GM12873 (cell line): ENCODE measurements around the gene CUZD1.

ENCODE experiments used
- CTCF ChIP-seq: IDR thresholded peaks from 2 replicates; pipeline ENCODE4 v1.5.1; 2012; ENCODE audit warnings: low read depth, mild to moderate bottlenecking, moderate library complexity, low read length, control low read depth; ENCODE audit not compliant: insufficient read depth; ENCODE audit errors: missing control alignments

Gene CUZD1

GRCh38 chr10:122830965-122831353 is 14.7 kb downstream of the CUZD1 start:
- TF ChIP-seq CTCF, result no peak

- no peak for TF ChIP-seq CTCF
Measured at GRCh38 chr10:122830273-122830964, 15.2 kb downstream of the CUZD1 start.

GRCh38 chr10:122829454-122829853 is 16.2 kb downstream of the CUZD1 start:
- no peak for TF ChIP-seq CTCF

DNA sequence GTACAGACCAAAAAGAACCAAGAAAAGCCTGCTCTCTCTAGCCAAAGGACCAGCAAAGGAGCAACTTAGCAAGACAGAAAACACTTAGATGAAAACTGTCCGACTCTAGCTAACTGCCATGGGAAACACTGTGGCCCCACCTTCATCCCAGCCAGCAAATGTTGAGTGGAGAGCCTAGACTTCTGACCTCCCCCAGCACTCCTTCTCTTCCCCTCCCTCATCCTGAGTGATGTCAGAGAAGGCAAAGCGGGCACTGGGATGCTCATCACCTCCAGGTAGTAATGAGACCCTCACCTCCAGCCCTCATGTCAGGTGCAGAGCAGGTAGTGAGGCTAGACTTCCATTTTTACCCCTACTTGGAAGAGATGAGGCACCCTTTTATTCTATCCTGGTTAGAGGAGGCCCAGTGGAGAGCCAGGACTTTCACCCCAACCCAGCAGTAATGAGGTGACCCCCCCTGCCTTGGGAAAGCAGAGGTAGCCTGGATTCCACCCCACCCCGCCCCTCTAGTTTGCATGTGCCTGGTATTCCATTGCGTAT is 16.9 kb downstream of the CUZD1 start:
- TF ChIP-seq CTCF, result no peak

GRCh38 chr10:122827302-122827701 is 18.4 kb downstream of the CUZD1 start:
- no peak for TF ChIP-seq CTCF

DNA sequence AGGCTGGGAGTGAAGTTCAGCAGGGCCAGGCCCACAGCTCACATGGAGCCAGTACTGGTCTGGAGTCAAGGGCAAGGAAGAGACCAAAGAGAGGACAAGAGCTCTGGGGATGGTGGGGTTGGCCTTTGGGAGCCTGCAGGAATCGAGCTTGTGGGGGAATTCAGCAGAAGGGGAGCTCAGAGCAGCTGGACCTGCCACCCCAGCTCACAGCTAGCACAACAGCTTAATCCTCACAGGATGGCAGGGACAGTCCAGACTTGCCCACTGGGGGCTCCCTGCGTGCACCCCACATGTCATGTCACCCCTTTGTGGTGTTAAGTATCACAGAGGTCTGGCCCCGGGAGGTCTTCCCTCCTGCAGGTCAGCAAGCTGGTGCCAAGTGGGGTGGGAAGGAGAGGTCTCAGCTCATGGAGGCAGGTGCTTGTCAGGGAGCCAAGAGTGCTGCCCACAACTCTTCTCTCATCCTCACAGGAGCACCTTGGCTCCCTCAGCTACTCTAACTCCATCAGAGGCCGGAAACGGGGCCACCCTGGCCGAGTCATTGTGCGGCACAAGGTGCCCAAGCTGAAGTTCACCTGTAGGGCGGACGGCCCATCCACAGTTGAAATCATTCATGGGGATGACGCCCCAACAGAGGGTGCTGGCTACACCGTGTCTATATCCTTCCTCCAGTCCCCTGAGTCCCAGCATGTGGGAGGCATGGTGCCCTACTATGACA is 22.5 kb downstream of the CUZD1 start:
- no peak for TF ChIP-seq CTCF

DNA sequence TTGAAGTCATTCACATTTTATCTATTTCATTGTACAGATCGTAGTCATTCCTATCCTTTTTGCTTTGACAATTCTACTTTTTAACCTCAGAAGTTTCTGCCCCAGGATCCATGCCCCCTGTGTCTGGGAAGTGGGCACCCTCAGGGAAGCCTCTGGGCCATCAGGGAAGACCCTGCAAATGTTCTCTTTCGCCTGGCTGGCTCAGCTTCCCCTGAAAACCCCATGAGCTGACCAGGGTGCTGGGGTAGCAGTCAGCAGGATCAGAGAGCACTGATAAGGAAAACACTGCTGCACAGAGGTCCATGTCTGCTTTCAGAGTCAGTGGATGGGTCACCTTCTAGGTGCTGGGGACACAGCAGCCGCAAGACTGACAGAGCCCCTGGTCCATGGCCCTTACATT is 23.8 kb downstream of the CUZD1 start:
- TF ChIP-seq CTCF, result no peak
